Aorta (tissue), 5 donors: ENCODE measurements around the gene ZNF763. TPM values are rescaled to one million over a fixed set of nuclear protein-coding genes. Genes with fewer than 3 reads are reported as not detected.
"Not testable (repeated sequence)": the region's sequence is repeated elsewhere in the genome, so short reads cannot be mapped to it uniquely, and the experiment has no call there.

Source experiments
- ATAC-seq: fragments of 200-7000 bp; cut with Tn5 transposase; one replicate; pipeline ENCODE4 v1.9.1; 2022; ENCODE audit warnings: moderate library complexity; ENCODE audit not compliant: low FRiP score
- DNase-seq, 2 donors: peaks; one replicate each; pipeline ENCODE4 v3.0.0-alpha.2; 2020
- H3K27ac ChIP-seq, 2 donors: one replicate each; pipeline ENCODE4 v1.5.1; 2013; ENCODE audit warnings: low read length in 2 of 2, mild to moderate bottlenecking in 2 of 2, moderate library complexity in 2 of 2, control low read depth in 1 of 2, inconsistent platforms in 1 of 2, low read depth in 1 of 2
- H3K27me3 ChIP-seq, 2 donors: one replicate each; pipeline ENCODE4 v1.6.1; 2013; ENCODE audit warnings: control low read depth in 1 of 2, low read length in 1 of 2, mild to moderate bottlenecking in 1 of 2, moderate library complexity in 1 of 2; ENCODE audit not compliant: insufficient read depth in 2 of 2, control insufficient read depth in 1 of 2
- H3K36me3 ChIP-seq, 2 donors: one replicate each; pipeline ENCODE4 v1.6.1; 2013; ENCODE audit warnings: control low read depth in 1 of 2, low read length in 1 of 2, mild to moderate bottlenecking in 1 of 2; ENCODE audit not compliant: insufficient read depth in 2 of 2, control insufficient read depth in 1 of 2
- H3K4me1 ChIP-seq, 2 donors: one replicate each; pipeline ENCODE4 v1.6.1; 2013; ENCODE audit warnings: low read length in 2 of 2, control low read depth in 1 of 2, mild to moderate bottlenecking in 1 of 2, moderate library complexity in 1 of 2; ENCODE audit not compliant: insufficient read depth in 2 of 2, control insufficient read depth in 1 of 2
- H3K4me3 ChIP-seq, 2 donors: one replicate each; pipeline ENCODE4 v1.5.1; 2013; ENCODE audit warnings: low read length in 2 of 2, control low read depth in 1 of 2, mild to moderate bottlenecking in 1 of 2
- H3K9me3 ChIP-seq: one replicate; pipeline ENCODE4 v1.6.1; 2013; ENCODE audit warnings: mild to moderate bottlenecking, low read length; ENCODE audit not compliant: control insufficient read depth
- whole genome bisulfite sequencing, 2 donors: extraction: QIAGEN DNeasy Blood & Tissue Kit; methylation state at CpG; one replicate each; pipeline ENCODE4 v1.1.7; 2013; 5-methylcytosine and 5-hydroxymethylcytosine counted together
- intact Hi-C, 2 donors: fragments of 100-400 bp; cut with DNase I; formaldehyde crosslinking; loops; one replicate each; pipeline versions ENCODE4 v1.14.2 to v1.15.0; 2022
- polyA plus RNA-seq, 2 donors: library from polyadenylated mRNA; stranded (reverse); fragments of 200-250 nt; gene quantifications; one replicate each; pipeline ENCODE4 v1.2.3, GENCODE V29; 2013
- total RNA-seq, 2 donors: library from RNA; stranded (reverse); fragmentation: NEBNext Ultra II Directional; extraction: Animal tissue kit (Norgen Biotek cat#: 25700); gene quantifications; one replicate each; pipeline ENCODE4 v1.2.1, GENCODE V29; 2021
- donor health status: healthy with polysubstance abuse.
- donor health status: Bipolar disorder and iron deficiency.
- donor health status: DM: no; HTN: no; CAD: no.
- donor health status: DM: no; HTN: no; CAD: no.
- donor health status: DM: yes; HTN: yes; CAD: no.

Gene ZNF763
- total and polyA plus RNA-seq, 4 donors, result 1.9 to 5.1 (median 3.2) TPM

DNA sequence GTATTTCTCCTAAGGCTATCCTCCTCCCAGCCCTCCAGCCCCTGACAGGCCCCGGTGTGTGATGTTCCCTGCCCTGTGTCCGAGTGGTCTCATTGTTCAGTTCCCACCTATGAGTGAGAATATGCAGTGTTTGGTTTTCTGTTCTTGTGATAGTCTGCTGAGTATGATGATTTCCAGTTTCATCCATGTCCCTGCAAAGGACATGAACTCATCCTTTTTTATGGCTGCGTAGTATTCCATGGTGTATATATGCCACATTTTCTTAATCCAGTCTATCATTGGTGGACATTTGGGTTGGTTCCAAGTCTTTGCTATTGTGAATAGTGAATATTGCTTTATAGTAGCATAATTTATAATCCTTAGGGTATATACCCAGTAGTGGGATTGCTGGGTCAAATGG is 29.0 kb upstream of the ZNF763 start:
- intact Hi-C loops, H3K27me3 ChIP-seq, H3K4me1 ChIP-seq, H3K4me3 ChIP-seq, ATAC-seq, H3K27ac ChIP-seq, H3K9me3 ChIP-seq, H3K36me3 ChIP-seq, DNase-seq: not testable (repeated sequence)
- WGBS, 2 donors, result 99 to 100% methylated on average over 3 of the region's 3 CpGs

GRCh38 chr19:11938383-11938782 is 26.5 kb upstream of the ZNF763 start:
- H3K27me3 ChIP-seq, H3K4me3 ChIP-seq, H3K27ac ChIP-seq, intact Hi-C loops, H3K4me1 ChIP-seq, ATAC-seq, DNase-seq, H3K36me3 ChIP-seq: not testable (repeated sequence)
- 97 to 100% methylated on average over 3 of the region's 3 CpGs for WGBS, 2 donors
- peaks cover 15% of the 10 kb centered on the region for H3K9me3 ChIP-seq

- 98 to 99% methylated on average over 27 to 29 of the region's 29 CpGs for WGBS, 2 donors
- H3K36me3 ChIP-seq, result not testable (repeated sequence)
Measured at GRCh38 chr19:11941361-11941887, 23.4 kb upstream of the ZNF763 start.

DNA sequence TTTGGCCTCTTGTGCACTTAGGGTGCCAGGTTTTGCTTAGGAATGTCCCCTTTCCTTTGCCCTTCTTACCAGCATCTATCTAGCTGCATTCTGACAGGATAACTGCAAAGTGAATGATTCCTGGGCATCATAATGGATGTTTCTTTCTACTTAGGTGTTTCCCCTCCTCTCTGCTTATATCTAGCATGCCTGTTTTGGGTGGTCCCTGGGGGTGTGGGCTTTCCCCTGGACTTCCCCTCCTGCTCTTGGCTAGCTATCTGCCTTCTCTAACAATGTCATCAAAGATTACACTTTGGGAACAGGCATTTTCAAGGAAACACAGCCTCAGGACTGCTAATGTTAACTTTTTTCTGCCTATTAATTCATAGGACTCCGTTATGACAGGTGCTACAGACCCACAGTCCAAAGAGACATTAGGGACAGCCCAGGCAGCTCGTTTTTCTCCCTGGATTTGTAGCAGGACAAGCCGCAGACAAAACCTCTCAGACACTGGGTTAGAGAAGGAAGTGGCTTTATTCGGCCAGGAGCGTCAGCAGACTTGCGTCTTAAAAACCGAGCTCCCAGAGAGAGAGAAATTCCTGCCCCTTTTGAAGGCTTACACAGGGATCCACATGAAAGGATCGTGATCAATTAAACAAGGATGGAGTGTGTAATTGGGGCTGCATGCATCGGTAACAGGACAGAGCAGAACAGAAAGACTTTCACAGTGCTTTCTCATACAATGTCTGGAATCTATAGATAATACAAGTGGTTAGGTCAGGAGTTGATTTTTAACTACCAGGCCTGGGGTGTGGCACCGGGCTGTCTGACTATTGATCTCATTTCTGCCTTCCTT is 22.6 kb upstream of the ZNF763 start:
- Histone ChIP-seq H3K27me3 (no peaks in the 10 kb centered on the region), H3K36me3 (peaks cover 0 to 8% of the 10 kb centered on the region in 2 donors), H3K27ac (no peak overlapping the region), H3K4me3 (no peak overlapping the region), H3K9me3 (peaks cover 39% of the 10 kb centered on the region), H3K4me1 (no peaks in the 10 kb centered on the region)
- no peak for ATAC-seq
- whole genome bisulfite sequencing, 2 donors, result 98% methylated on average over 10 of the region's 10 CpGs
- no peak for DNase-seq
- intact Hi-C loops, result no loop called here

More at GRCh38 chr19:11941361-11941887, 23.4 kb upstream of the ZNF763 start:
- DNase-seq, H3K27ac ChIP-seq, H3K4me1 ChIP-seq, H3K27me3 ChIP-seq, ATAC-seq, intact Hi-C loops, H3K4me3 ChIP-seq: not testable (repeated sequence)
- peaks cover 35% of the 10 kb centered on the region for H3K9me3 ChIP-seq

DNA sequence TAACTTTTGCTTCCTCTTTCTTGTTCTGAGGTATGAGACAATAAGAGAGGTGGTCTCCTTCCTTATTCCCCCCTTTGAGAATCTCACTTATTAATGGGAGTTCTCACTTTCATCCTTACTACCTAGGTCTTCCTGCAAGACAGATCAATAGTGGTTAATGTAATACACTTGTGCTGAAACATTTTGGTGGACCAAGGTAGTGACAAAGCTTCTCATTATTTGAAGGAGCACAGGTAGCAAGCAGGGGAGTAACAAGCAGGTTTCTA is 22.1 kb upstream of the ZNF763 start:
- Histone ChIP-seq H3K4me3 (no peak overlapping the region), H3K4me1 (no peaks in the 10 kb centered on the region), H3K27ac (no peak overlapping the region), H3K36me3 (peaks cover 0 to 11% of the 10 kb centered on the region in 2 donors), H3K9me3 (peaks cover 42% of the 10 kb centered on the region), H3K27me3 (no peaks in the 10 kb centered on the region)
- DNase-seq (no peak), ATAC-seq (no peak)
- intact Hi-C loops, result no loop called here

- WGBS, 2 donors, result 98 to 99% methylated on average over 4 of the region's 4 CpGs
- peaks cover 45% of the 10 kb centered on the region for H3K9me3 ChIP-seq
- H3K36me3 ChIP-seq, result peaks cover 14 to 18% of the 10 kb centered on the region in 2 donors
Measured at GRCh38 chr19:11944656-11945055, 20.2 kb upstream of the ZNF763 start.

GRCh38 chr19:11948646-11949045 is 16.2 kb upstream of the ZNF763 start:
- Histone ChIP-seq H3K4me1 (no peaks in the 10 kb centered on the region), H3K36me3 (peaks cover 15 to 19% of the 10 kb centered on the region in 2 donors), H3K27ac (no peak overlapping the region), H3K4me3 (no peak overlapping the region), H3K27me3 (no peaks in the 10 kb centered on the region), H3K9me3 (peaks cover 49% of the 10 kb centered on the region)
- ATAC-seq (no peak), DNase-seq (no peak)
- 96 to 98% methylated on average over 3 of the region's 3 CpGs for WGBS, 2 donors
- intact Hi-C loops, result no loop called here

More at GRCh38 chr19:11944656-11945055, 20.2 kb upstream of the ZNF763 start:
- no peak overlapping the region for H3K4me3 ChIP-seq
- DNase-seq (no peak), ATAC-seq (no peak)
- no peak overlapping the region for H3K27ac ChIP-seq
- H3K27me3 ChIP-seq, result no peaks in the 10 kb centered on the region
- H3K4me1 ChIP-seq, result no peaks in the 10 kb centered on the region
- intact Hi-C loops, result no loop called here

- Histone ChIP-seq H3K4me3 (no peak overlapping the region), H3K27me3 (no peaks in the 10 kb centered on the region), H3K9me3 (peaks cover 45% of the 10 kb centered on the region), H3K4me1 (no peaks in the 10 kb centered on the region), H3K36me3 (peaks cover 15 to 19% of the 10 kb centered on the region in 2 donors), H3K27ac (no peak overlapping the region)
- ATAC-seq, result no peak
- no peak for DNase-seq
- 97 to 99% methylated on average over 4 of the region's 4 CpGs for WGBS, 2 donors
- intact Hi-C loops, result no loop called here
Measured at GRCh38 chr19:11949201-11949600, 15.6 kb upstream of the ZNF763 start.

DNA sequence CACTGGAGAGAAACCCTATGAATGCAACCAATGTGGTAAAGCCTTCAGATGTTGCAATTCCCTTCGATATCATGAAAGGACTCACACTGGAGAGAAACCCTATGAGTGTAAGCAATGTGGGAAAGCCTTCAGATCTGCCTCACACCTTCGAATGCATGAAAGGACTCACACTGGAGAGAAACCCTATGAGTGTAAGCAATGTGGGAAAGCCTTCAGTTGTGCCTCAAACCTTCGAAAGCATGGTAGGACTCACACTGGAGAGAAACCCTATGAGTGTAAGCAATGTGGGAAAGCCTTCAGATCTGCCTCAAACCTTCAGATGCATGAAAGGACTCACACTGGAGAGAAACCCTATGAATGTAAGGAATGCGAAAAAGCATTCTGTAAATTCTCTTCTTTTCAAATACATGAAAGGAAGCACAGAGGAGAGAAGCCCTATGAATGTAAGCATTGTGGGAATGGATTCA is 15.2 kb upstream of the ZNF763 start:
- H3K4me3 ChIP-seq, H3K27ac ChIP-seq, DNase-seq, intact Hi-C loops, H3K27me3 ChIP-seq, H3K4me1 ChIP-seq, ATAC-seq: not testable (repeated sequence)
- WGBS, 2 donors, result 97 to 99% methylated on average over 4 of the region's 4 CpGs
- H3K9me3 ChIP-seq, result peaks cover 40% of the 10 kb centered on the region
- peaks cover 15 to 19% of the 10 kb centered on the region in 2 donors for H3K36me3 ChIP-seq
